Gastrocnemius medialis (tissue), 4 donors: ENCODE data around the gene NUCKS1.

Source experiments
- CTCF ChIP-seq, 5 experiments: fragments of 450-650 bp in 3 of 5; fragments of 200-600 bp in 2 of 5; sonication (generic) in 2 of 5; IDR thresholded peaks in 4 of 5; conservative IDR thresholded peaks in 1 of 5; 1 replicate in 4 of 5; 2 replicates in 1 of 5; pipeline ENCODE4 v1.5.1; 2016 to 2019; ENCODE audit warnings: antibody characterized with exemption in 5 of 5, mild to moderate bottlenecking in 3 of 5, moderate library complexity in 3 of 5
- POLR2A ChIP-seq, 2 donors: fragments of 450-650 bp; IDR thresholded peaks; one replicate each; pipeline ENCODE4 v1.6.1; 2017; ENCODE audit warnings: antibody characterized with exemption in 2 of 2, mild to moderate bottlenecking in 2 of 2, moderate library complexity in 2 of 2

GRCh38 chr1:205676597-205676996, 73.4 kb downstream of the NUCKS1 start:
- TF ChIP-seq CTCF (IDR thresholded peaks at IDR 0.05 in 4 of 5, conservative IDR thresholded peaks at IDR 0.05 in 1 of 5): no peak
- TF ChIP-seq POLR2A (IDR thresholded peaks at IDR 0.05): no peak
